ENCODE data around the gene RBBP5. TPM values are rescaled to one million over a fixed set of nuclear protein-coding genes. Genes with fewer than 3 reads are reported as not detected.

RBBP5 gene
- total and polyA plus RNA-seq, 4 donors = 5.2 to 18.0 (median 9.7) TPM

GRCh38 chr1:205107327-205107726 is 14.5 kb downstream of the RBBP5 start:
- H3K27me3 ChIP-seq (ENCODE audit: control insufficient read depth in 3 of 3, insufficient read depth in 3 of 3, low read length in 2 of 3) = no peaks in the 10 kb centered on the region
- no peak overlapping the region for H3K4me3 ChIP-seq
- ATAC-seq (ENCODE audit: insufficient read depth, low FRiP score) (no peak), DNase-seq (no peak)
- H3K27ac ChIP-seq (ENCODE audit: low read depth in 1 of 2, low read length in 1 of 2) = no peak overlapping the region
- no peaks in the 10 kb centered on the region for H3K4me1 ChIP-seq (ENCODE audit: control insufficient read depth in 5 of 5, insufficient read depth in 5 of 5, low read length in 5 of 5)
- peaks cover 13 to 28% (median 19%) of the 10 kb centered on the region in 4 donors for H3K36me3 ChIP-seq (ENCODE audit: control insufficient read depth in 4 of 4, insufficient read depth in 4 of 4, low read length in 4 of 4)
- no peaks in the 10 kb centered on the region for H3K9me3 ChIP-seq (ENCODE audit: control insufficient read depth in 4 of 4, insufficient read depth in 3 of 4, low read length in 3 of 4)
- no peak for TF ChIP-seq CTCF (IDR thresholded peaks at IDR 0.05; ENCODE audit: control extremely low read depth, extremely low read depth)
- 86 to 92% methylated on average over 4 of the region's 4 CpGs for whole genome bisulfite sequencing, 2 donors
- no peak overlapping the region for H3K9ac ChIP-seq (ENCODE audit: insufficient read depth in 1 of 2, low read length in 2 of 2)

GRCh38 chr1:205102404-205102803 is 19.4 kb downstream of the RBBP5 start:
- H3K9me3 ChIP-seq (ENCODE audit: control insufficient read depth in 4 of 4, insufficient read depth in 3 of 4, low read length in 3 of 4) = no peaks in the 10 kb centered on the region
- DNase-seq (no peak), ATAC-seq (ENCODE audit: insufficient read depth, low FRiP score) (no peak)
- no peak overlapping the region for H3K27ac ChIP-seq (ENCODE audit: low read depth in 1 of 2, low read length in 1 of 2)
- no peaks in the 10 kb centered on the region for H3K4me1 ChIP-seq (ENCODE audit: control insufficient read depth in 5 of 5, insufficient read depth in 5 of 5, low read length in 5 of 5)
- WGBS, 2 donors = 96 to 99% methylated on average over 3 of the region's 3 CpGs
- no peak overlapping the region for H3K4me3 ChIP-seq
- no peak overlapping the region for H3K9ac ChIP-seq (ENCODE audit: insufficient read depth in 1 of 2, low read length in 2 of 2)
- TF ChIP-seq CTCF (IDR thresholded peaks at IDR 0.05; ENCODE audit: control extremely low read depth, extremely low read depth) = no peak
- H3K36me3 ChIP-seq (ENCODE audit: control insufficient read depth in 4 of 4, insufficient read depth in 4 of 4, low read length in 4 of 4) = peaks cover 22 to 46% (median 42%) of the 10 kb centered on the region in 4 donors
- H3K27me3 ChIP-seq (ENCODE audit: control insufficient read depth in 3 of 3, insufficient read depth in 3 of 3, low read length in 2 of 3) = no peaks in the 10 kb centered on the region

GRCh38 chr1:205098242-205098641 is 23.5 kb downstream of the RBBP5 start:
- Histone ChIP-seq H3K9ac (ENCODE audit: insufficient read depth in 1 of 2, low read length in 2 of 2) (no peak overlapping the region), H3K4me1 (ENCODE audit: control insufficient read depth in 5 of 5, insufficient read depth in 5 of 5, low read length in 5 of 5) (no peaks in the 10 kb centered on the region), H3K27ac (ENCODE audit: low read depth in 1 of 2, low read length in 1 of 2) (no peak overlapping the region), H3K4me3 (no peak overlapping the region), H3K27me3 (ENCODE audit: control insufficient read depth in 3 of 3, insufficient read depth in 3 of 3, low read length in 2 of 3) (no peaks in the 10 kb centered on the region), H3K9me3 (ENCODE audit: control insufficient read depth in 4 of 4, insufficient read depth in 3 of 4, low read length in 3 of 4) (no peaks in the 10 kb centered on the region), H3K36me3 (ENCODE audit: control insufficient read depth in 4 of 4, insufficient read depth in 4 of 4, low read length in 4 of 4) (peaks cover 30 to 56% (median 48%) of the 10 kb centered on the region in 4 donors)
- no peak for DNase-seq
- TF ChIP-seq CTCF (IDR thresholded peaks at IDR 0.05; ENCODE audit: control extremely low read depth, extremely low read depth) = no peak
- ATAC-seq (ENCODE audit: insufficient read depth, low FRiP score) = no peak

- Histone ChIP-seq H3K36me3 (ENCODE audit: control insufficient read depth in 4 of 4, insufficient read depth in 4 of 4, low read length in 4 of 4) (peaks cover 29 to 51% (median 44%) of the 10 kb centered on the region in 4 donors), H3K4me1 (ENCODE audit: control insufficient read depth in 5 of 5, insufficient read depth in 5 of 5, low read length in 5 of 5) (no peaks in the 10 kb centered on the region), H3K27ac (ENCODE audit: low read depth in 1 of 2, low read length in 1 of 2) (no peak overlapping the region), H3K4me3 (no peak overlapping the region), H3K9ac (ENCODE audit: insufficient read depth in 1 of 2, low read length in 2 of 2) (no peak overlapping the region), H3K27me3 (ENCODE audit: control insufficient read depth in 3 of 3, insufficient read depth in 3 of 3, low read length in 2 of 3) (no peaks in the 10 kb centered on the region), H3K9me3 (ENCODE audit: control insufficient read depth in 4 of 4, insufficient read depth in 3 of 4, low read length in 3 of 4) (no peaks in the 10 kb centered on the region)
- ATAC-seq (ENCODE audit: insufficient read depth, low FRiP score) (no peak), DNase-seq (no peak)
- no peak for TF ChIP-seq CTCF (IDR thresholded peaks at IDR 0.05; ENCODE audit: control extremely low read depth, extremely low read depth)
These were observed 26.4 kb downstream of the RBBP5 start for GRCh38 chr1:205095422-205095821.
